WERI-Rb-1 (cell line): ENCODE measurements around the gene NHLRC2.
"Not testable (repeated sequence)": the region's sequence is repeated elsewhere in the genome, so short reads cannot be mapped to it uniquely, and the experiment has no call there.

Experiments
- DNase-seq: peaks from one replicate; pipeline ENCODE4 v3.0.0-alpha.2; 2020
- H3K27ac ChIP-seq: fragments of 250-450 bp; sonication (Bioruptor Pico); 2 replicates; pipeline ENCODE4 v1.5.1; 2020; ENCODE audit warnings: mild to moderate bottlenecking, moderate library complexity
- H3K27me3 ChIP-seq: fragments of 250-450 bp; sonication (Bioruptor Pico); 2 replicates; pipeline ENCODE4 v1.5.1; 2021; ENCODE audit warnings: mild to moderate bottlenecking, low read depth, moderate library complexity; ENCODE audit not compliant: insufficient read depth, severe bottlenecking
- H3K36me3 ChIP-seq: fragments of 250-450 bp; sonication (Bioruptor Pico); 2 replicates; pipeline ENCODE4 v1.5.1; 2020; ENCODE audit warnings: mild to moderate bottlenecking, moderate library complexity
- H3K4me3 ChIP-seq: 2 replicates; pipeline ENCODE4 v1.5.1; 2011; ENCODE audit warnings: low read depth, mild to moderate bottlenecking, control low read depth, low read length
- H3K9me3 ChIP-seq: fragments of 250-450 bp; sonication (Bioruptor Pico); 2 replicates; pipeline ENCODE4 v1.5.1; 2021; ENCODE audit warnings: mild to moderate bottlenecking, moderate library complexity; ENCODE audit not compliant: severe bottlenecking
- TF ChIP-seq, protein P1 (sequence below): IDR thresholded peaks from 2 replicates; pipeline ENCODE4 v1.5.1; 2011; ENCODE audit warnings: low read depth, mild to moderate bottlenecking, control low read depth, inconsistent platforms, low read length

Gene NHLRC2

GRCh38 chr10:113854013-113854760, at the start of gene NHLRC2, which contains the start of gene DCLRE1A:
Gene NHLRC2 (plus strand): TSS chr10:113854661. CDS start chr10:113854873, 212 bp downstream.
Gene DCLRE1A (minus strand): TSS chr10:113854082. CDS start chr10:113853182, 900 bp downstream.
- no peaks in the 10 kb centered on the region for H3K9me3 ChIP-seq
- H3K27ac ChIP-seq: peak within 1 kb of the TSS; percentile 98
- peaks cover 29% of the 10 kb centered on the region for H3K36me3 ChIP-seq
- peak; percentile 77 for DNase-seq
- no peaks in the 10 kb centered on the region for H3K27me3 ChIP-seq
- TF ChIP-seq, protein P1, sequence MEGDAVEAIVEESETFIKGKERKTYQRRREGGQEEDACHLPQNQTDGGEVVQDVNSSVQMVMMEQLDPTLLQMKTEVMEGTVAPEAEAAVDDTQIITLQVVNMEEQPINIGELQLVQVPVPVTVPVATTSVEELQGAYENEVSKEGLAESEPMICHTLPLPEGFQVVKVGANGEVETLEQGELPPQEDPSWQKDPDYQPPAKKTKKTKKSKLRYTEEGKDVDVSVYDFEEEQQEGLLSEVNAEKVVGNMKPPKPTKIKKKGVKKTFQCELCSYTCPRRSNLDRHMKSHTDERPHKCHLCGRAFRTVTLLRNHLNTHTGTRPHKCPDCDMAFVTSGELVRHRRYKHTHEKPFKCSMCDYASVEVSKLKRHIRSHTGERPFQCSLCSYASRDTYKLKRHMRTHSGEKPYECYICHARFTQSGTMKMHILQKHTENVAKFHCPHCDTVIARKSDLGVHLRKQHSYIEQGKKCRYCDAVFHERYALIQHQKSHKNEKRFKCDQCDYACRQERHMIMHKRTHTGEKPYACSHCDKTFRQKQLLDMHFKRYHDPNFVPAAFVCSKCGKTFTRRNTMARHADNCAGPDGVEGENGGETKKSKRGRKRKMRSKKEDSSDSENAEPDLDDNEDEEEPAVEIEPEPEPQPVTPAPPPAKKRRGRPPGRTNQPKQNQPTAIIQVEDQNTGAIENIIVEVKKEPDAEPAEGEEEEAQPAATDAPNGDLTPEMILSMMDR: no peak
- peak within 1 kb of the TSS; percentile 87 for H3K4me3 ChIP-seq

GRCh38 chr10:113806503-113806902, 48.0 kb upstream of the NHLRC2 start:
- Histone ChIP-seq H3K4me3 (no peak overlapping the region), H3K9me3 (no peaks in the 10 kb centered on the region), H3K27me3 (no peaks in the 10 kb centered on the region), H3K36me3 (no peaks in the 10 kb centered on the region), H3K27ac (no peak overlapping the region)
- TF ChIP-seq, protein P1: no peak
- DNase-seq: no peak

- no peak for DNase-seq
- Histone ChIP-seq H3K27me3 (no peaks in the 10 kb centered on the region), H3K4me3 (no peak overlapping the region), H3K9me3 (no peaks in the 10 kb centered on the region), H3K36me3 (no peaks in the 10 kb centered on the region), H3K27ac (no peak overlapping the region)
- TF ChIP-seq, protein P1: no peak
Observed at GRCh38 chr10:113808168-113808567, 46.3 kb upstream of the NHLRC2 start.

- not testable (repeated sequence) for DNase-seq, H3K27me3 ChIP-seq, H3K4me3 ChIP-seq, H3K27ac ChIP-seq, H3K9me3 ChIP-seq, H3K36me3 ChIP-seq
Observed at GRCh38 chr10:113814700-113815099, 39.8 kb upstream of the NHLRC2 start.

GRCh38 chr10:113819989-113820388, 34.5 kb upstream of the NHLRC2 start:
- Histone ChIP-seq H3K36me3 (no peaks in the 10 kb centered on the region), H3K27ac (no peak overlapping the region), H3K27me3 (no peaks in the 10 kb centered on the region), H3K4me3 (no peak overlapping the region), H3K9me3 (no peaks in the 10 kb centered on the region)
- no peak for DNase-seq
- TF ChIP-seq, protein P1: no peak

GRCh38 chr10:113820507-113820906, 34.0 kb upstream of the NHLRC2 start:
- no peaks in the 10 kb centered on the region for H3K27me3 ChIP-seq
- TF ChIP-seq, protein P1: peak; percentile 54; the same call in 1 of the 2 replicates

GRCh38 chr10:113821306-113821705, 33.2 kb upstream of the NHLRC2 start:
- not testable (repeated sequence) for DNase-seq

More at GRCh38 chr10:113820507-113820906, 34.0 kb upstream of the NHLRC2 start:
- H3K27ac ChIP-seq: no peak overlapping the region
- H3K4me3 ChIP-seq: no peak overlapping the region
- H3K9me3 ChIP-seq: no peaks in the 10 kb centered on the region
- DNase-seq: peak; percentile 39
- no peaks in the 10 kb centered on the region for H3K36me3 ChIP-seq

More at GRCh38 chr10:113821306-113821705, 33.2 kb upstream of the NHLRC2 start:
- not testable (repeated sequence) for H3K36me3 ChIP-seq, H3K27me3 ChIP-seq, H3K4me3 ChIP-seq, H3K9me3 ChIP-seq, H3K27ac ChIP-seq
